GM15510 (cell line): ENCODE measurements around the gene LRCH1.

Experiments
- POLR2A ChIP-seq: IDR thresholded peaks from 3 replicates; pipeline ENCODE4 v1.6.1; 2011; ENCODE audit warnings: borderline replicate concordance; ENCODE audit not compliant: insufficient read length; ENCODE audit errors: extremely low read depth

LRCH1 gene

GRCh38 chr13:46712524-46712923, 159.6 kb downstream of the LRCH1 start:
- no peak for TF ChIP-seq POLR2A

GRCh38 chr13:46715363-46715762, 162.4 kb downstream of the LRCH1 start:
- TF ChIP-seq POLR2A: no peak

GRCh38 chr13:46716821-46717220, 163.9 kb downstream of the LRCH1 start:
- no peak for TF ChIP-seq POLR2A

- TF ChIP-seq POLR2A: no peak
These were observed 164.3 kb downstream of the LRCH1 start for GRCh38 chr13:46717275-46717674.

- TF ChIP-seq POLR2A: no peak
These were observed 164.9 kb downstream of the LRCH1 start for GRCh38 chr13:46717856-46718255.

- TF ChIP-seq POLR2A: no peak
These were observed 167.2 kb downstream of the LRCH1 start for GRCh38 chr13:46720189-46720588.

- TF ChIP-seq POLR2A: no peak
These were observed 168.1 kb downstream of the LRCH1 start for GRCh38 chr13:46721054-46721453.

- TF ChIP-seq POLR2A: no peak
These were observed 173.4 kb downstream of the LRCH1 start for GRCh38 chr13:46726347-46726746.

GRCh38 chr13:46728777-46729176, 175.8 kb downstream of the LRCH1 start:
- no peak for TF ChIP-seq POLR2A

- no peak for TF ChIP-seq POLR2A
These were observed 178.6 kb downstream of the LRCH1 start for GRCh38 chr13:46731535-46731934.

- no peak for TF ChIP-seq POLR2A
These were observed 182.5 kb downstream of the LRCH1 start for GRCh38 chr13:46735425-46735824.

- no peak for TF ChIP-seq POLR2A
These were observed 183.8 kb downstream of the LRCH1 start for GRCh38 chr13:46736541-46737310.

GRCh38 chr13:46738055-46738454, 185.1 kb downstream of the LRCH1 start:
- TF ChIP-seq POLR2A: no peak

- no peak for TF ChIP-seq POLR2A
These were observed 185.8 kb downstream of the LRCH1 start for GRCh38 chr13:46738766-46739165.

GRCh38 chr13:46739447-46740098, 186.6 kb downstream of the LRCH1 start:
- no peak for TF ChIP-seq POLR2A

- TF ChIP-seq POLR2A: no peak
These were observed 190.2 kb downstream of the LRCH1 start for GRCh38 chr13:46743191-46743590.
